Measurements from ENCODE around the gene HPSE2.

- TF ChIP-seq CTCF (IDR thresholded peaks at IDR 0.05 in 4 of 5, conservative IDR thresholded peaks at IDR 0.05 in 1 of 5) (no peak), POLR2A (IDR thresholded peaks at IDR 0.05) (no peak)
Observed at GRCh38 chr10:98815039-98815885, 420.4 kb downstream of the HPSE2 start.

Measured in gastrocnemius medialis (tissue), 4 donors.